Measurements from ENCODE around the gene TPK1.

Gene TPK1

GRCh38 chr7:144659211-144659610, 176.6 kb downstream of the TPK1 start:
- DNase-seq (ENCODE audit: insufficient read length) (no peak), FAIRE-seq (no peak)
- no peak for TF ChIP-seq TAF1 (IDR thresholded peaks at IDR 0.05; ENCODE audit: borderline replicate concordance, low read depth, low read length)
- no peak for TF ChIP-seq POLR2A (IDR thresholded peaks at IDR 0.05; ENCODE audit: low read depth, low read length)
- TF ChIP-seq POLR2AphosphoS5 (IDR thresholded peaks at IDR 0.05; ENCODE audit: low read depth, low read length), result no peak

- TF ChIP-seq TAF1 (IDR thresholded peaks at IDR 0.05; ENCODE audit: borderline replicate concordance, low read depth, low read length) (no peak), POLR2AphosphoS5 (IDR thresholded peaks at IDR 0.05; ENCODE audit: low read depth, low read length) (no peak), POLR2A (IDR thresholded peaks at IDR 0.05; ENCODE audit: low read depth, low read length) (no peak)
- no peak for FAIRE-seq
- DNase-seq (ENCODE audit: insufficient read length), result no peak
Measured at GRCh38 chr7:144656965-144657517, 178.8 kb downstream of the TPK1 start.

- TF ChIP-seq TAF1 (IDR thresholded peaks at IDR 0.05; ENCODE audit: borderline replicate concordance, low read depth, low read length) (no peak), POLR2A (IDR thresholded peaks at IDR 0.05; ENCODE audit: low read depth, low read length) (no peak), POLR2AphosphoS5 (IDR thresholded peaks at IDR 0.05; ENCODE audit: low read depth, low read length) (no peak)
- DNase-seq (ENCODE audit: insufficient read length), result no peak
- no peak for FAIRE-seq
Measured at GRCh38 chr7:144653449-144653848, 182.4 kb downstream of the TPK1 start.

GRCh38 chr7:144650439-144650838, 185.4 kb downstream of the TPK1 start:
- DNase-seq (ENCODE audit: insufficient read length), result no peak
- no peak for FAIRE-seq
- no peak for TF ChIP-seq TAF1 (IDR thresholded peaks at IDR 0.05; ENCODE audit: borderline replicate concordance, low read depth, low read length)
- no peak for TF ChIP-seq POLR2AphosphoS5 (IDR thresholded peaks at IDR 0.05; ENCODE audit: low read depth, low read length)
- no peak for TF ChIP-seq POLR2A (IDR thresholded peaks at IDR 0.05; ENCODE audit: low read depth, low read length)

GRCh38 chr7:144649120-144649519, 186.7 kb downstream of the TPK1 start:
- DNase-seq (ENCODE audit: insufficient read length), result no peak
- TF ChIP-seq POLR2A (IDR thresholded peaks at IDR 0.05; ENCODE audit: low read depth, low read length) (no peak), TAF1 (IDR thresholded peaks at IDR 0.05; ENCODE audit: borderline replicate concordance, low read depth, low read length) (no peak), POLR2AphosphoS5 (IDR thresholded peaks at IDR 0.05; ENCODE audit: low read depth, low read length) (no peak)
- FAIRE-seq, result no peak

- FAIRE-seq (no peak), DNase-seq (ENCODE audit: insufficient read length) (no peak)
- no peak for TF ChIP-seq POLR2A (IDR thresholded peaks at IDR 0.05; ENCODE audit: low read depth, low read length)
- TF ChIP-seq POLR2AphosphoS5 (IDR thresholded peaks at IDR 0.05; ENCODE audit: low read depth, low read length), result no peak
- TF ChIP-seq TAF1 (IDR thresholded peaks at IDR 0.05; ENCODE audit: borderline replicate concordance, low read depth, low read length), result no peak
Measured at GRCh38 chr7:144641389-144642044, 194.3 kb downstream of the TPK1 start.

GRCh38 chr7:144632724-144633123, 203.1 kb downstream of the TPK1 start:
- FAIRE-seq (no peak), DNase-seq (ENCODE audit: insufficient read length) (no peak)
- no peak for TF ChIP-seq TAF1 (IDR thresholded peaks at IDR 0.05; ENCODE audit: borderline replicate concordance, low read depth, low read length)
- no peak for TF ChIP-seq POLR2A (IDR thresholded peaks at IDR 0.05; ENCODE audit: low read depth, low read length)
- no peak for TF ChIP-seq POLR2AphosphoS5 (IDR thresholded peaks at IDR 0.05; ENCODE audit: low read depth, low read length)

- DNase-seq (ENCODE audit: insufficient read length) (no peak), FAIRE-seq (no peak)
- TF ChIP-seq POLR2AphosphoS5 (IDR thresholded peaks at IDR 0.05; ENCODE audit: low read depth, low read length) (no peak), POLR2A (IDR thresholded peaks at IDR 0.05; ENCODE audit: low read depth, low read length) (no peak)
Measured at GRCh38 chr7:144629598-144629997, 206.3 kb downstream of the TPK1 start.

- FAIRE-seq (no peak), DNase-seq (ENCODE audit: insufficient read length) (no peak)
- TF ChIP-seq POLR2A (IDR thresholded peaks at IDR 0.05; ENCODE audit: low read depth, low read length), result no peak
- no peak for TF ChIP-seq POLR2AphosphoS5 (IDR thresholded peaks at IDR 0.05; ENCODE audit: low read depth, low read length)
- TF ChIP-seq TAF1 (IDR thresholded peaks at IDR 0.05; ENCODE audit: borderline replicate concordance, low read depth, low read length), result no peak
Measured at GRCh38 chr7:144629011-144629410, 206.8 kb downstream of the TPK1 start.

- no peak for FAIRE-seq
- DNase-seq (ENCODE audit: insufficient read length), result no peak
- TF ChIP-seq TAF1 (IDR thresholded peaks at IDR 0.05; ENCODE audit: borderline replicate concordance, low read depth, low read length) (no peak), POLR2AphosphoS5 (IDR thresholded peaks at IDR 0.05; ENCODE audit: low read depth, low read length) (no peak), POLR2A (IDR thresholded peaks at IDR 0.05; ENCODE audit: low read depth, low read length) (no peak)
Measured at GRCh38 chr7:144628176-144628575, 207.7 kb downstream of the TPK1 start.

- DNase-seq (ENCODE audit: insufficient read length) (no peak), FAIRE-seq (no peak)
- TF ChIP-seq POLR2A (IDR thresholded peaks at IDR 0.05; ENCODE audit: low read depth, low read length), result no peak
- TF ChIP-seq TAF1 (IDR thresholded peaks at IDR 0.05; ENCODE audit: borderline replicate concordance, low read depth, low read length), result no peak
- TF ChIP-seq POLR2AphosphoS5 (IDR thresholded peaks at IDR 0.05; ENCODE audit: low read depth, low read length), result no peak
Measured at GRCh38 chr7:144622745-144623144, 213.1 kb downstream of the TPK1 start.

GRCh38 chr7:144606261-144606660, 229.6 kb downstream of the TPK1 start:
- DNase-seq (ENCODE audit: insufficient read length), result no peak
- TF ChIP-seq POLR2AphosphoS5 (IDR thresholded peaks at IDR 0.05; ENCODE audit: low read depth, low read length) (no peak), POLR2A (IDR thresholded peaks at IDR 0.05; ENCODE audit: low read depth, low read length) (no peak), TAF1 (IDR thresholded peaks at IDR 0.05; ENCODE audit: borderline replicate concordance, low read depth, low read length) (no peak)
- FAIRE-seq, result no peak

Data from GM12892 (cell line).